Measurements from ENCODE around the gene ACOT13. TPM values are rescaled to one million over a fixed set of nuclear protein-coding genes. Genes with fewer than 3 reads are reported as not detected.
"Not testable (repeated sequence)": the region's sequence is repeated elsewhere in the genome, so short reads cannot be mapped to it uniquely, and the experiment has no call there.

Gene ACOT13
- total RNA-seq, 1 experiment from 2014 or later = 15.7 TPM

DNA sequence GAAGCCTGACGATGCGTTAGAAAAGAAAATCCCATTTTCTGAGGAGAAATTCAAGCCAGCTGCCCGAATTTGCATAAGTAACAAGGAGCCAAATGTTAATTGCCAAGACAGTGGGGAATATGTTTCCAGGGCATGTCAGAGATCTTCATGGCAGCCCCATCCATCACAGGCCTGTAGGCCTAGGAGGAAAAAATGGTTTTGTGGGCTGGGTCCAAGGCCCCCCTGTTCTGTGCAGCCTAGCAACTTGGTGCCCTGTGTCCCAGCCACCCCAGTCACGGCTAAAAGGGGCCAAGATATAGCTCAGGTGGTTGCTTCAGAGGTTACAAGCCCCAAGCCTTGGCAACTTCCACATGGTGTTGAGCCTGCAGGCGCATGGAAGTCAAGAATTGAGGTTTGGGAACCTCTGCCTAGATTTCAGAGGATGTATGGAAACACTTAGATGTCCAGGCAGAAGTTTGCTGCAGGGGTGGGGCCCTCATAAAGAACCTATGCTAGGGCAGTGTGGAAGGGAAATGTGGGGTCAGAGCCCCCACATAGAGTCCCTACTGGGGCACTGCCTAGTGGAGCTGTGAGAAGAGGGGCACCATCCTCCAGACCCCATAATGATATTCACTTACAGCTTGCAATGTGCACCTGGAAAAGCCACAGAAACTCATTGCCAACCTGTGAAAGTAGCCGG, 64.7 kb downstream of the ACOT13 start:
- H3K27ac ChIP-seq (ENCODE audit: low read length); H3K79me2 ChIP-seq (ENCODE audit: low read length); H4K20me1 ChIP-seq (ENCODE audit: insufficient read depth, low read depth, low read length); H3K27me3 ChIP-seq (ENCODE audit: low read length); DNase-seq; H3K9me2 ChIP-seq (replicated peaks; ENCODE audit: insufficient read depth, low read length); H3K9ac ChIP-seq (ENCODE audit: low read length); H3K4me3 ChIP-seq (ENCODE audit: low read length); H3K4me2 ChIP-seq (ENCODE audit: low read depth, low read length, poor library complexity, severe bottlenecking); H3K4me1 ChIP-seq (ENCODE audit: low read length); H2AFZ ChIP-seq (ENCODE audit: low read length); H3K36me3 ChIP-seq (ENCODE audit: insufficient read depth, low read length): not testable (repeated sequence)
- peaks cover 13% of the 10 kb centered on the region; the same call in 1 of the 2 replicates for H3K9me3 ChIP-seq (ENCODE audit: low read length)

DNA sequence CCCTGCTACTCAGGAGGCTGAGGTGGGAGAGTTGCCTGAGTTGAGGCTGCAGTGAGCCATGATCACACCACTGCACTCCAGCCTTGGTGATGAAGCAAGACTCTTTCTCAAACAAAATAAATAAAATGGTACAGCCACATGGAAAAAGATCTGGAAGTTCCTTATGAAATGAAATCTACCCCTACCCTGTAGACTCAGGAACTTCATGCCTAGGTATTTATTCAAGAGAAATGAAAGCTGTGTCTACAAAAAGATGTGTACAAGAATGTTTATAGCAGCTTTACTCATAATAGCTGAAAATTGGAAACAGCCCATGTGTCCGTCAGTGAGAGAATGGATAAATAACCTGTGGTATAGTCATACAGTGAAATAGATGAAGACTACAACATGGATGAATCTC, 67.3 kb downstream of the ACOT13 start:
- Histone ChIP-seq H4K20me1 (ENCODE audit: insufficient read depth, low read depth, low read length) (no peaks in the 10 kb centered on the region), H3K9me3 (ENCODE audit: low read length) (peaks cover 13% of the 10 kb centered on the region; the same call in 1 of the 2 replicates), H3K27me3 (ENCODE audit: low read length) (no peaks in the 10 kb centered on the region), H3K27ac (ENCODE audit: low read length) (no peak overlapping the region), H3K4me2 (ENCODE audit: low read depth, low read length, poor library complexity, severe bottlenecking) (no peak overlapping the region), H2AFZ (ENCODE audit: low read length) (no peak overlapping the region), H3K79me2 (ENCODE audit: low read length) (no peaks in the 10 kb centered on the region), H3K36me3 (ENCODE audit: insufficient read depth, low read length) (no peaks in the 10 kb centered on the region), H3K4me1 (ENCODE audit: low read length) (no peaks in the 10 kb centered on the region), H3K4me3 (ENCODE audit: low read length) (no peak overlapping the region), H3K9ac (ENCODE audit: low read length) (no peak overlapping the region), H3K9me2 (replicated peaks; ENCODE audit: insufficient read depth, low read length) (no peaks in the 10 kb centered on the region)
- DNase-seq = no peak

DNA sequence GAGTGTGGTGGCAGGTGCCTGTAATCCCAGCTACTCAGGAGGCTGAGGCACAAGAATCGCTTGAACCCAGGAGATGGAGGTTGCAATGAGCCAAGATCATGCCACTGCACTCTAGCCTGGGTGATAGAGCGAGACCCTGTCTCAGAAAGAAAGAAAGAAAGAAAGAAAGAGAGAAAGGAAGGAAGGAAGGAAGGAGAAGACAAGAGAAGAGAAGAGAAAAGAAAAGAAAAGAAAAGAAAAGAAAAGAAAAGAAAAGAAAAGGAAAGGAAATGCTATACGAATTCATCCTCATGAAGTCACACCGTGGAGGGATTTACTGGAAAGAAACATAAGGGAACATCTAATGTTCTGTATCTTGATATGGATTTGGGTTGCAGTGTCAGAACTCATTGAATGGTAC, 67.8 kb downstream of the ACOT13 start:
- H3K4me1 ChIP-seq (ENCODE audit: low read length); H2AFZ ChIP-seq (ENCODE audit: low read length); H3K9ac ChIP-seq (ENCODE audit: low read length); H3K36me3 ChIP-seq (ENCODE audit: insufficient read depth, low read length); H3K27ac ChIP-seq (ENCODE audit: low read length); H3K79me2 ChIP-seq (ENCODE audit: low read length); H3K4me2 ChIP-seq (ENCODE audit: low read depth, low read length, poor library complexity, severe bottlenecking); H3K4me3 ChIP-seq (ENCODE audit: low read length); H4K20me1 ChIP-seq (ENCODE audit: insufficient read depth, low read depth, low read length); DNase-seq; H3K9me2 ChIP-seq (replicated peaks; ENCODE audit: insufficient read depth, low read length); H3K27me3 ChIP-seq (ENCODE audit: low read length): not testable (repeated sequence)
- H3K9me3 ChIP-seq (ENCODE audit: low read length) = peaks cover 13% of the 10 kb centered on the region; the same call in 1 of the 2 replicates

DNA sequence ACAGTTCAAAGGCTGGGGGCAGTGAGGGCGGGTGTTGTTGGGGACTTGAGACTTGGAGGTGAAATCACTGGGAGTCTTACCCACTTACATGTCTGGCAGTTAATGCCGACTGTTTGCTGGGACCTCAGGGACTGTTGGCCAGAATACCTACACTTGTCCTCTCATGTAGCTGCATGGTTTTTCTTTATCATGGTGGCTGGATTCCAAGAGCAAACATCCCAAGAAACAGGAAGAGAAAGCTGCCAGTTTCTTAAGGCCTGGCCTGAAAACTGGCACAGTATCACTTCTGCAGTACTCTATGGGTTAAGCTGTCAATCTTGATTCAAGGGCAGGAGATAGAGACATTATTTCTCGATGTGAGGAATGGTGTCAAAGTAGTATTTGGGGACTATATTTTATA, 71.9 kb downstream of the ACOT13 start:
- H3K27me3 ChIP-seq (ENCODE audit: low read length) = no peaks in the 10 kb centered on the region
- no peaks in the 10 kb centered on the region for H3K9me2 ChIP-seq (replicated peaks; ENCODE audit: insufficient read depth, low read length)
- H3K36me3 ChIP-seq (ENCODE audit: insufficient read depth, low read length) = no peaks in the 10 kb centered on the region
- H4K20me1 ChIP-seq (ENCODE audit: insufficient read depth, low read depth, low read length) = no peaks in the 10 kb centered on the region
- H3K4me3 ChIP-seq (ENCODE audit: low read length) = no peak overlapping the region
- no peaks in the 10 kb centered on the region for H3K79me2 ChIP-seq (ENCODE audit: low read length)
- H3K9me3 ChIP-seq (ENCODE audit: low read length) = no peaks in the 10 kb centered on the region
- H2AFZ ChIP-seq (ENCODE audit: low read length) = no peak overlapping the region
- no peak overlapping the region for H3K27ac ChIP-seq (ENCODE audit: low read length)
- peaks cover 4% of the 10 kb centered on the region for H3K4me1 ChIP-seq (ENCODE audit: low read length)
- DNase-seq = peak; percentile 20
- no peak overlapping the region for H3K9ac ChIP-seq (ENCODE audit: low read length)
- H3K4me2 ChIP-seq (ENCODE audit: low read depth, low read length, poor library complexity, severe bottlenecking) = no peak overlapping the region

DNA sequence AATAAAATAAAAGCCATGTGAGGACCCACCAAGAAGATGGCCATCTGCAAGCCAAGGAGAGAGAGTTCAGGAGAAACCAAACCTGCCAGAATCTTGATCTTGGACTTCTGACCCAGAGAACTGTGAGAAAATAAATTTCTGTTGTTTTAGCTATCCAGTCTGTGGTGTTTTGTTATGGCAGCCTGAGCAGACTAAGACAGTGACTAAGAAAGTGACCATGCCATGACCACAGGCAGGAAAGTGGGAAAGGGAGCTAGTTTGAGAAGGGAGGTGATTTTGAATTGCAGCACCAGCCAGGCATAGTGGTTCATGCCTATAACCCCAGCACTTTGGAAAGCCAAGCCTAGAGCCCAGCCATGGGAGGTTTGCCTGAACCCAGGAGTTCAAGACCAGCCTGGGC, 74.0 kb downstream of the ACOT13 start:
- H2AFZ ChIP-seq (ENCODE audit: low read length) = no peak overlapping the region
- H3K9ac ChIP-seq (ENCODE audit: low read length) = no peak overlapping the region
- H3K4me3 ChIP-seq (ENCODE audit: low read length) = no peak overlapping the region
- DNase-seq = no peak
- H3K27me3 ChIP-seq (ENCODE audit: low read length) = no peaks in the 10 kb centered on the region
- no peak overlapping the region for H3K27ac ChIP-seq (ENCODE audit: low read length)
- H3K79me2 ChIP-seq (ENCODE audit: low read length) = no peaks in the 10 kb centered on the region
- no peaks in the 10 kb centered on the region for H3K9me2 ChIP-seq (replicated peaks; ENCODE audit: insufficient read depth, low read length)
- H4K20me1 ChIP-seq (ENCODE audit: insufficient read depth, low read depth, low read length) = no peaks in the 10 kb centered on the region
- no peaks in the 10 kb centered on the region for H3K36me3 ChIP-seq (ENCODE audit: insufficient read depth, low read length)
- no peaks in the 10 kb centered on the region for H3K9me3 ChIP-seq (ENCODE audit: low read length)
- no peak overlapping the region for H3K4me2 ChIP-seq (ENCODE audit: low read depth, low read length, poor library complexity, severe bottlenecking)
- peaks cover 8% of the 10 kb centered on the region for H3K4me1 ChIP-seq (ENCODE audit: low read length)

DNA sequence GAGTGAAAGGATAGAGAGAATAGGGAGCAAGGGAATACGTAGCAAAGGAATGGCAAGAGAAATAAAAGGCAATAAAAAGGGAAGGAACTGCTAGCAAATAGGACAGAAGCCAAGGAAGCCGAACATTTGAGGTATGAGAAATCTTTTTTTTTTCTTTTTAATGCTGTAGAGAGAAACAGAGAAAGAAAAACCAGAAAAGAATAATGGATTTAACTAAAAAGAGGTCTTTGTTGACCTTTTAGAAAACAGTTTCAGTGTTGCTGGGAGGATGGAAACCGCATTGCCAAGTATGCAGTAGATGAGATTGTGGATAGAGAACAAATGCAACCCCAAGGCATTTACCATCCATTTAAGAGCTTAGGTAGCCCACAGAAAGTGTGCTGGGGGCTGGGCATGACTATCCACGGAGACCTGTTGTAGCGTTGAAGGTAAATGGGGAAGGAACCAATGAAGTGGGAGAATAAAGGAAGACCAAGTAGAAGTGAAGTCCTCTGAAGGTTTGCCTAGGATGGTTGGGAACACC, 75.4 kb downstream of the ACOT13 start:
- no peaks in the 10 kb centered on the region for H3K79me2 ChIP-seq (ENCODE audit: low read length)
- H3K36me3 ChIP-seq (ENCODE audit: insufficient read depth, low read length) = no peaks in the 10 kb centered on the region
- no peaks in the 10 kb centered on the region for H3K27me3 ChIP-seq (ENCODE audit: low read length)
- no peaks in the 10 kb centered on the region for H3K9me3 ChIP-seq (ENCODE audit: low read length)
- H4K20me1 ChIP-seq (ENCODE audit: insufficient read depth, low read depth, low read length) = no peaks in the 10 kb centered on the region
- no peak overlapping the region for H2AFZ ChIP-seq (ENCODE audit: low read length)
- H3K4me2 ChIP-seq (ENCODE audit: low read depth, low read length, poor library complexity, severe bottlenecking) = no peak overlapping the region
- H3K4me1 ChIP-seq (ENCODE audit: low read length) = peaks cover 8% of the 10 kb centered on the region
- no peak overlapping the region for H3K9ac ChIP-seq (ENCODE audit: low read length)
- DNase-seq = no peak
- no peak overlapping the region for H3K4me3 ChIP-seq (ENCODE audit: low read length)
- H3K27ac ChIP-seq (ENCODE audit: low read length) = no peak overlapping the region
- H3K9me2 ChIP-seq (replicated peaks; ENCODE audit: insufficient read depth, low read length) = no peaks in the 10 kb centered on the region

DNA sequence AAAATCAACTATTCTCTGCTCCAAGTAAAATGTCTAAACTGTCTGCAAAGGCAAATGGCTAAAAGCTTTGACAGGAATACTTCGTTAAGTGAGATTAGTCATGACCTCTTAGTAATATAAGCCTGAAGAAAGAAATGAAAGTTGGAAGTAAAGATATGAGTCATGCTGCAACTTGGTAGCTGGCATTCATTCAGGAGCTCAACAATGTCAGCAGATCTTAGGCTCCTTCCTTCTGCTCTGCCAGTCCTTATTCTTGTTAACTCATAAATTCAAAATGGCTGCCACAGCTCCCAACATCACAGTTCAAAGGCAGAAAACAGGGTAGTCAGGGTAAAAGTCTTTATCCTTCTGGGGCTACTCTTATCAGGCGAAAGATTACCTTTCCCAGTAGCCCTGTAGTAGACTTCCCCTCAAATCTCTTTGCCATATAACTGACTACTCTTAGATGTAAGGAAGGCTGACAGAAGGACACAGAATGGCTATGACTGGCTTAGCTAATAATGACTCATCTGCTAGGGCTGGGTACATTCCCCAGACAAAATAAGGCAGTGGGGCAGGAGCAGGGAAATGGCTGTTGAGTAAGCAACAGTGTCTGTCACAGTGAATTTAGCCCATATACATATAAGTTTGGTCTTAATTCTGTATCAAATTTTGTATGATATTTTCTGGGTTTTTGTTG, 76.5 kb downstream of the ACOT13 start:
- no peaks in the 10 kb centered on the region for H3K36me3 ChIP-seq (ENCODE audit: insufficient read depth, low read length)
- H2AFZ ChIP-seq (ENCODE audit: low read length) = peak overlapping the region; percentile 44
- no peaks in the 10 kb centered on the region for H4K20me1 ChIP-seq (ENCODE audit: insufficient read depth, low read depth, low read length)
- peaks cover 8% of the 10 kb centered on the region for H3K4me1 ChIP-seq (ENCODE audit: low read length)
- no peaks in the 10 kb centered on the region for H3K27me3 ChIP-seq (ENCODE audit: low read length)
- no peak for DNase-seq
- no peak overlapping the region for H3K27ac ChIP-seq (ENCODE audit: low read length)
- H3K9ac ChIP-seq (ENCODE audit: low read length) = no peak overlapping the region
- peak overlapping the region; percentile 3 for H3K4me2 ChIP-seq (ENCODE audit: low read depth, low read length, poor library complexity, severe bottlenecking)
- no peaks in the 10 kb centered on the region for H3K9me3 ChIP-seq (ENCODE audit: low read length)
- no peak overlapping the region for H3K4me3 ChIP-seq (ENCODE audit: low read length)
- no peaks in the 10 kb centered on the region for H3K9me2 ChIP-seq (replicated peaks; ENCODE audit: insufficient read depth, low read length)
- H3K79me2 ChIP-seq (ENCODE audit: low read length) = no peaks in the 10 kb centered on the region

DNA sequence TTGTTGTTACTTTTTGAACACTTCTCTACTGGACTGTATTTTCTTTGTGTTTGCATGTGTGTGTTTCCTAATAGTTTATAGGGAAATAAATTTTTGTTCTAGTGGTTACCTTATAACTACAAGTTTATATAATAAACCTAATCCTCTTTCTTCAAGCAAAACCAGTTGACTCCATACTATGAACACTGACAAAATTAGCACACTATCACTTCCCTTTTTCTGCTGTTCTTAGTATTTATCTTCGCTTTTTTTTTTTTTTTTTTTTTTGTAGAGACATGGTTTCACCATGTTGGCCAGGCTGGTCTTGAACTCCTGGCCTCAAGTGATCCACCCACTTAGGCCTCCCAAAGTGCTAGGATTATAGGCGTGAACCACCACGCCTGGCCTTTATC, 77.1 kb downstream of the ACOT13 start:
- Histone ChIP-seq H3K9me2 (replicated peaks; ENCODE audit: insufficient read depth, low read length) (no peaks in the 10 kb centered on the region), H3K9ac (ENCODE audit: low read length) (no peak overlapping the region), H3K36me3 (ENCODE audit: insufficient read depth, low read length) (no peaks in the 10 kb centered on the region), H3K79me2 (ENCODE audit: low read length) (no peaks in the 10 kb centered on the region), H3K4me3 (ENCODE audit: low read length) (no peak overlapping the region), H3K9me3 (ENCODE audit: low read length) (no peaks in the 10 kb centered on the region), H3K27ac (ENCODE audit: low read length) (no peak overlapping the region), H3K4me1 (ENCODE audit: low read length) (peaks cover 8% of the 10 kb centered on the region), H3K27me3 (ENCODE audit: low read length) (no peaks in the 10 kb centered on the region), H2AFZ (ENCODE audit: low read length) (peak overlapping the region; percentile 44; the same call in 1 of the 2 replicates), H3K4me2 (ENCODE audit: low read depth, low read length, poor library complexity, severe bottlenecking) (peak overlapping the region; percentile 3), H4K20me1 (ENCODE audit: insufficient read depth, low read depth, low read length) (no peaks in the 10 kb centered on the region)
- peak; percentile 71 for DNase-seq

All from Karpas-422 (cell line).